Caco-2 (cell line): ENCODE results near the gene IGDCC3. TPM values are rescaled to one million over a fixed set of nuclear protein-coding genes. Genes with fewer than 3 reads are reported as not detected.
A peak's percentile ranks its signal among the peaks of the same experiment; 100 is the strongest.

Source experiments
- BruUV-seq: library from RNA; stranded (reverse); fragments of 400-500 nt; replicated peaks from 2 replicates; lab custom pipeline; 2021; lab: Mats Ljungman, UMichigan
- CTCF ChIA-PET: fragments of 300-600 bp; sonication (Branson Sonifier 250); formaldehyde crosslinking; loops from one replicate; lab custom pipeline; 2022; ENCODE audit warnings: antibody characterized with exemption; lab: Charles Lee
- POLR2A ChIA-PET: fragments of 300-600 bp; sonication (Branson Sonifier 250); formaldehyde crosslinking; loops from one replicate; lab custom pipeline; 2022; ENCODE audit warnings: antibody characterized with exemption; lab: Charles Lee
- DNase-seq, 2 experiments: peaks; one replicate each; pipeline versions ENCODE4 v3.0.0 to v3.0.0-alpha.2; 2020 to 2022
- H3K27me3 ChIP-seq: replicated peaks from 2 replicates; pipeline ENCODE4 v1.6.0; 2011; ENCODE audit warnings: low read length; ENCODE audit not compliant: control insufficient read depth, insufficient read depth
- H3K36me3 ChIP-seq: 2 replicates; pipeline ENCODE4 v1.5.1; 2011; ENCODE audit warnings: low read length; ENCODE audit not compliant: control insufficient read depth, insufficient read depth
- H3K4me1 ChIP-seq: fragments of 250-450 bp; sonication (Bioruptor Pico); 2 replicates; pipeline ENCODE4 v1.5.1; 2020; ENCODE audit warnings: mild to moderate bottlenecking
- H3K4me3 ChIP-seq: 2 replicates; pipeline ENCODE4 v1.5.1; 2011; ENCODE audit warnings: low read depth, mild to moderate bottlenecking, control low read depth, low read length
- H3K9me3 ChIP-seq: fragments of 250-450 bp; sonication (Bioruptor Pico); 2 replicates; pipeline ENCODE4 v1.5.1; 2020; ENCODE audit warnings: mild to moderate bottlenecking, moderate library complexity
- H3K27ac Mint-ChIP-seq: one replicate; pipeline ENCODE4 v1.8.0; 2022; ENCODE audit warnings: mixed read lengths; ENCODE audit not compliant: unreplicated experiment
- H3K27me3 Mint-ChIP-seq: one replicate; pipeline ENCODE4 v1.8.0; 2022; ENCODE audit warnings: mixed read lengths; ENCODE audit not compliant: insufficient read depth, unreplicated experiment
- H3K36me3 Mint-ChIP-seq: one replicate; pipeline ENCODE4 v1.8.0; 2022; ENCODE audit warnings: mild to moderate bottlenecking, mixed read lengths; ENCODE audit not compliant: insufficient read depth, unreplicated experiment
- H3K4me1 Mint-ChIP-seq: one replicate; pipeline ENCODE4 v1.8.0; 2022; ENCODE audit warnings: low read depth, mixed read lengths; ENCODE audit not compliant: unreplicated experiment
- H3K4me3 Mint-ChIP-seq: one replicate; pipeline ENCODE4 v1.8.0; 2022; ENCODE audit warnings: mild to moderate bottlenecking, moderate library complexity, mixed read lengths; ENCODE audit not compliant: unreplicated experiment
- H3K9me3 Mint-ChIP-seq: one replicate; pipeline ENCODE4 v1.8.0; 2022; ENCODE audit warnings: mixed read lengths; ENCODE audit not compliant: unreplicated experiment
- CTCF ChIP-seq, 2 experiments: fragments of 200-600 bp in 1 of 2; IDR thresholded peaks; 1 replicate in 1 of 2; 2 replicates in 1 of 2; pipeline versions ENCODE4 v1.5.1 to v1.8.0; 2011 to 2022; ENCODE audit warnings: antibody characterized with exemption in 1 of 2, control low read depth in 1 of 2, inconsistent platforms in 1 of 2, low read depth in 1 of 2, low read length in 1 of 2, mild to moderate bottlenecking in 1 of 2, moderate library complexity in 1 of 2; ENCODE audit not compliant: insufficient read depth in 1 of 2, severe bottlenecking in 1 of 2, unreplicated experiment in 1 of 2
- intact Hi-C: fragments of 100-400 bp; cut with micrococcal nuclease; formaldehyde crosslinking; loops from one replicate; pipeline ENCODE4 v1.10.0; 2022; ENCODE audit not compliant: unreplicated experiment
- total RNA-seq: library from RNA; stranded (reverse); gene quantifications from 2 replicates; pipeline ENCODE4 v1.2.3, GENCODE V29; 2022

Gene IGDCC3
- total RNA-seq, 1 experiment from 2014 or later = 51.2 TPM

GRCh38 chr15:65383456-65383855 lies 5.7 kb upstream of the IGDCC3 start:
- H3K36me3 ChIP-seq = no peaks in the 10 kb centered on the region
- no TSS peak for BruUV-seq
- CTCF ChIA-PET = interaction anchor here (0.6 to 2.9 kb wide), 3 partner anchors 17 to 21 kb away, joined by 3 to 22 read pairs (median 3); no protein-coding TSS in a partner anchor
- no peak for DNase-seq
- TF ChIP-seq CTCF (IDR thresholded peaks at IDR 0.05; ENCODE audit: insufficient read depth in 1 of 2, low read depth in 1 of 2, low read length in 1 of 2, severe bottlenecking in 1 of 2, unreplicated experiment in 1 of 2) = no peak
- H3K36me3 Mint-ChIP-seq = peaks cover 3% of the 10 kb centered on the region
- no peaks in the 10 kb centered on the region for H3K27me3 Mint-ChIP-seq
- intact Hi-C loops = no loop called here
- no peaks in the 10 kb centered on the region for H3K27me3 ChIP-seq
- H3K9me3 Mint-ChIP-seq = no peaks in the 10 kb centered on the region
- no peak overlapping the region for H3K4me3 ChIP-seq
- H3K9me3 ChIP-seq = no peaks in the 10 kb centered on the region
- H3K27ac Mint-ChIP-seq = peak overlapping the region; percentile 19
- peaks cover 31% of the 10 kb centered on the region for H3K4me1 Mint-ChIP-seq
- H3K4me3 Mint-ChIP-seq = no peak overlapping the region
- peaks cover 19% of the 10 kb centered on the region for H3K4me1 ChIP-seq
- POLR2A ChIA-PET = no interaction called here

- ChIA-PET POLR2A (no interaction called here), CTCF (interaction anchor here (0.6 to 2.9 kb wide), 3 partner anchors 18 to 64 kb away, joined by 3 to 22 read pairs (median 3); no protein-coding TSS in a partner anchor)
- no peak overlapping the region for H3K4me3 ChIP-seq
- H3K27me3 ChIP-seq = no peaks in the 10 kb centered on the region
- H3K4me1 Mint-ChIP-seq = peaks cover 33% of the 10 kb centered on the region
- H3K4me1 ChIP-seq = peaks cover 23% of the 10 kb centered on the region
- no peaks in the 10 kb centered on the region for H3K9me3 Mint-ChIP-seq
- H3K36me3 Mint-ChIP-seq = peaks cover 6% of the 10 kb centered on the region
- H3K36me3 ChIP-seq = no peaks in the 10 kb centered on the region
- no TSS peak for BruUV-seq
- H3K27me3 Mint-ChIP-seq = no peaks in the 10 kb centered on the region
- TF ChIP-seq CTCF (IDR thresholded peaks at IDR 0.05; ENCODE audit: insufficient read depth in 1 of 2, low read depth in 1 of 2, low read length in 1 of 2, severe bottlenecking in 1 of 2, unreplicated experiment in 1 of 2) = no peak
- H3K9me3 ChIP-seq = no peaks in the 10 kb centered on the region
- intact Hi-C loops = no loop called here
- no peak for DNase-seq
- peak overlapping the region; percentile 19 for H3K27ac Mint-ChIP-seq
- H3K4me3 Mint-ChIP-seq = no peak overlapping the region
Observed at GRCh38 chr15:65382921-65383320, 5.1 kb upstream of the IGDCC3 start.

GRCh38 chr15:65382146-65382491 lies 4.3 kb upstream of the IGDCC3 start:
- POLR2A ChIA-PET = no interaction called here
- no peak for TF ChIP-seq CTCF (IDR thresholded peaks at IDR 0.05; ENCODE audit: insufficient read depth in 1 of 2, low read depth in 1 of 2, low read length in 1 of 2, severe bottlenecking in 1 of 2, unreplicated experiment in 1 of 2)
- Mint-ChIP-seq H3K4me1 (peaks cover 33% of the 10 kb centered on the region), H3K27ac (no peak overlapping the region), H3K9me3 (no peaks in the 10 kb centered on the region), H3K27me3 (no peaks in the 10 kb centered on the region), H3K36me3 (peaks cover 6% of the 10 kb centered on the region), H3K4me3 (no peak overlapping the region)
- BruUV-seq = no TSS peak
- CTCF ChIA-PET = interaction anchor here (1.3 kb wide), 1 partner anchor 63 kb away, joined by 3 read pairs; no protein-coding TSS in a partner anchor
- no peak for DNase-seq
- H3K4me1 ChIP-seq = peaks cover 23% of the 10 kb centered on the region
- no peaks in the 10 kb centered on the region for H3K36me3 ChIP-seq
- H3K4me3 ChIP-seq = no peak overlapping the region
- H3K9me3 ChIP-seq = no peaks in the 10 kb centered on the region
- H3K27me3 ChIP-seq = no peaks in the 10 kb centered on the region
- intact Hi-C loops = no loop called here
